HEK293T (cell line): Measurements from ENCODE around the gene MYCBPAP.

Experiments used
- CTCF ChIA-PET: fragments of 350-600 bp; formaldehyde crosslinking; extraction: SDS; loops from one replicate; lab custom pipeline; 2021; ENCODE audit warnings: antibody characterized with exemption, inconsistent platforms; lab: Yijun Ruan, JAX
- POLR2A ChIA-PET: fragments of 350-600 bp; formaldehyde crosslinking; extraction: SDS; loops from one replicate; lab custom pipeline; 2020; ENCODE audit warnings: antibody characterized with exemption, inconsistent platforms; lab: Yijun Ruan, JAX
- DNase-seq: peaks from one replicate; pipeline ENCODE4 v3.0.0; 2012; ENCODE audit warnings: mixed read lengths; ENCODE audit errors: extremely low spot score
- ARNT ChIP-seq: fragments of 450-650 bp; IDR thresholded peaks from 2 replicates; pipeline ENCODE4 v1.6.1; 2017; ENCODE audit warnings: mild to moderate bottlenecking
- BHLHE40 ChIP-seq: fragments of 450-650 bp; IDR thresholded peaks from 2 replicates; pipeline ENCODE4 v1.6.1; 2016; ENCODE audit warnings: mild to moderate bottlenecking, moderate library complexity, borderline replicate concordance
- CTBP1 ChIP-seq: fragments of 450-650 bp; IDR thresholded peaks from 2 replicates; pipeline ENCODE4 v1.6.1; 2016; ENCODE audit warnings: borderline replicate concordance
- ELF4 ChIP-seq: fragments of 450-650 bp; IDR thresholded peaks from 2 replicates; pipeline ENCODE4 v1.6.1; 2017; ENCODE audit warnings: antibody characterized with exemption
- FOXA1 ChIP-seq: fragments of 450-650 bp; IDR thresholded peaks from 2 replicates; pipeline ENCODE4 v1.6.1; 2016; ENCODE audit warnings: mild to moderate bottlenecking
- FOXK2 ChIP-seq: fragments of 450-650 bp; IDR thresholded peaks from 2 replicates; pipeline ENCODE4 v1.6.1; 2016; ENCODE audit warnings: mild to moderate bottlenecking
- FOXM1 ChIP-seq: fragments of 450-650 bp; IDR thresholded peaks from 2 replicates; pipeline ENCODE4 v1.6.1; 2017; ENCODE audit warnings: mild to moderate bottlenecking, borderline replicate concordance
- HDGF ChIP-seq: fragments of 450-650 bp; IDR thresholded peaks from 2 replicates; pipeline ENCODE4 v1.6.1; 2017; ENCODE audit warnings: antibody characterized with exemption, borderline replicate concordance
- L3MBTL2 ChIP-seq: fragments of 450-650 bp; conservative IDR thresholded peaks from 2 replicates; pipeline ENCODE4 v1.6.1; 2016; ENCODE audit warnings: mild to moderate bottlenecking
- LEF1 ChIP-seq: fragments of 450-650 bp; IDR thresholded peaks from 2 replicates; pipeline ENCODE4 v1.6.1; 2017; ENCODE audit warnings: mild to moderate bottlenecking, borderline replicate concordance
- NFRKB ChIP-seq: fragments of 450-650 bp; IDR thresholded peaks from 2 replicates; pipeline ENCODE4 v1.6.1; 2016; ENCODE audit warnings: mild to moderate bottlenecking, moderate library complexity
- PKNOX1 ChIP-seq: fragments of 450-650 bp; IDR thresholded peaks from 2 replicates; pipeline ENCODE4 v1.6.1; 2016
- SP1 ChIP-seq: fragments of 450-650 bp; IDR thresholded peaks from 2 replicates; pipeline ENCODE4 v1.6.1; 2017
- SUZ12 ChIP-seq: fragments of 450-650 bp; IDR thresholded peaks from 2 replicates; pipeline ENCODE4 v1.6.1; 2016; ENCODE audit warnings: mild to moderate bottlenecking
- TARDBP ChIP-seq: fragments of 450-650 bp; IDR thresholded peaks from 2 replicates; pipeline ENCODE4 v1.6.1; 2016
- ZNF384 ChIP-seq: fragments of 450-650 bp; IDR thresholded peaks from 2 replicates; pipeline ENCODE4 v1.6.1; 2016

Gene MYCBPAP

GRCh38 chr17:50484386-50485155, 23.7 kb upstream of the MYCBPAP start:
- ChIA-PET POLR2A (interaction anchor here (1.2 to 1.4 kb wide), 2 partner anchors 9 to 57 kb away, joined by 3 to 5 read pairs; no protein-coding TSS in a partner anchor), CTCF (interaction anchor here (1.0 to 1.2 kb wide), 7 partner anchors 11 to 211 kb away, joined by 3 to 5 read pairs (median 3); no protein-coding TSS in a partner anchor)
- no peak for DNase-seq
- TF ChIP-seq SUZ12 (no peak), FOXM1 (no peak), HDGF (no peak), PKNOX1 (no peak), FOXA1 (no peak), BHLHE40 (no peak), ARNT (no peak), ZNF384 (no peak), L3MBTL2 (no peak), ELF4 (no peak), LEF1 (no peak), SP1 (no peak), CTBP1 (no peak), NFRKB (no peak), TARDBP (no peak), FOXK2 (no peak)

- DNase-seq: no peak
- no peak for TF ChIP-seq ZNF384
- no peak for TF ChIP-seq SUZ12
- TF ChIP-seq FOXM1: no peak
- TF ChIP-seq L3MBTL2: no peak
- no peak for TF ChIP-seq TARDBP
- no peak for TF ChIP-seq FOXK2
- TF ChIP-seq HDGF: no peak
- no peak for TF ChIP-seq CTBP1
- TF ChIP-seq PKNOX1: no peak
- TF ChIP-seq ELF4: no peak
- ChIA-PET CTCF (interaction anchor here (0.6 to 0.7 kb wide), 2 partner anchors 8 to 18 kb away, joined by 3 read pairs; no protein-coding TSS in a partner anchor), POLR2A (interaction anchor here (0.9 to 1.9 kb wide), 2 partner anchors 8 to 61 kb away, joined by 3 to 5 read pairs; partner anchors contain the start of gene ACSF2)
Observed at GRCh38 chr17:50487213-50488096, 20.8 kb upstream of the MYCBPAP start.

GRCh38 chr17:50488880-50489279, 19.4 kb upstream of the MYCBPAP start:
- CTCF ChIA-PET: interaction anchor here (1.1 kb wide), 1 partner anchor 12 kb away, joined by 3 read pairs; no protein-coding TSS in a partner anchor
- DNase-seq: no peak
- POLR2A ChIA-PET: interaction anchor here (1.9 kb wide), 1 partner anchor 9 kb away, joined by 5 read pairs; no protein-coding TSS in a partner anchor
- TF ChIP-seq LEF1 (no peak), TARDBP (no peak), FOXA1 (no peak), SP1 (no peak), SUZ12 (no peak), FOXM1 (no peak), ELF4 (no peak), BHLHE40 (no peak), FOXK2 (no peak), HDGF (no peak)

GRCh38 chr17:50491505-50491904, 16.7 kb upstream of the MYCBPAP start:
- DNase-seq: no peak
- ChIA-PET CTCF (no interaction called here), POLR2A (interaction anchor here (1.4 kb wide), 1 partner anchor 94 kb away, joined by 4 read pairs; the partner anchor contains the start of gene LRRC59)
- TF ChIP-seq SUZ12 (no peak), FOXA1 (no peak), LEF1 (no peak), HDGF (no peak), ELF4 (no peak), SP1 (no peak), ZNF384 (no peak), BHLHE40 (no peak), L3MBTL2 (no peak), FOXK2 (no peak), TARDBP (no peak)

- CTCF ChIA-PET: interaction anchor here (0.6 kb wide), 1 partner anchor 1372 kb away, joined by 3 read pairs; no protein-coding TSS in a partner anchor
- TF ChIP-seq LEF1 (no peak), FOXM1 (no peak), SUZ12 (no peak), ARNT (no peak), TARDBP (no peak), BHLHE40 (no peak), PKNOX1 (no peak), ZNF384 (no peak), NFRKB (no peak), ELF4 (no peak), FOXK2 (no peak), FOXA1 (no peak), HDGF (no peak), CTBP1 (no peak), L3MBTL2 (no peak), SP1 (no peak)
- no peak for DNase-seq
- POLR2A ChIA-PET: interaction anchor here (1.4 kb wide), 1 partner anchor 95 kb away, joined by 4 read pairs; the partner anchor contains the start of gene LRRC59
Observed at GRCh38 chr17:50492214-50492613, 16.0 kb upstream of the MYCBPAP start.
